ENCODE measurements around the gene VASN. TPM values are rescaled to one million over a fixed set of nuclear protein-coding genes. Genes with fewer than 3 reads are reported as not detected.
"Not testable (repeated sequence)": the region's sequence is repeated elsewhere in the genome, so short reads cannot be mapped to it uniquely, and the experiment has no call there.

The VASN gene
- total RNA-seq, 2 donors from 2014 or later, result 0.11 to 0.29 TPM

GRCh38 chr16:4344300-4344982 is 27.2 kb upstream of the VASN start:
- not testable (repeated sequence) for H3K4me3 Mint-ChIP-seq; H3K9me3 Mint-ChIP-seq; H3K27ac Mint-ChIP-seq; H3K27me3 Mint-ChIP-seq; H3K4me1 Mint-ChIP-seq; ATAC-seq (replicated peaks)
- peaks cover 18% of the 10 kb centered on the region for H3K36me3 Mint-ChIP-seq (ENCODE audit: low read depth)

- peaks cover 15% of the 10 kb centered on the region for H3K36me3 Mint-ChIP-seq (ENCODE audit: low read depth)
- H3K27me3 Mint-ChIP-seq, result no peaks in the 10 kb centered on the region
- H3K27ac Mint-ChIP-seq, result no peak overlapping the region
- H3K9me3 Mint-ChIP-seq, result no peaks in the 10 kb centered on the region
- no peaks in the 10 kb centered on the region for H3K4me1 Mint-ChIP-seq
- no peak for ATAC-seq (replicated peaks)
- no peak overlapping the region for H3K4me3 Mint-ChIP-seq
Measured at GRCh38 chr16:4344983-4345835, 26.4 kb upstream of the VASN start.

GRCh38 chr16:4345836-4346781 is 25.5 kb upstream of the VASN start:
- peak overlapping the region; percentile 23 for H3K27ac Mint-ChIP-seq
- H3K4me3 Mint-ChIP-seq, result no peak overlapping the region
- ATAC-seq (replicated peaks), result no peak
- no peaks in the 10 kb centered on the region for H3K9me3 Mint-ChIP-seq
- H3K36me3 Mint-ChIP-seq (ENCODE audit: low read depth), result peaks cover 15% of the 10 kb centered on the region
- H3K4me1 Mint-ChIP-seq, result no peaks in the 10 kb centered on the region
- H3K27me3 Mint-ChIP-seq, result no peaks in the 10 kb centered on the region

GRCh38 chr16:4347010-4347409 is 24.6 kb upstream of the VASN start:
- H3K27ac Mint-ChIP-seq, result peak overlapping the region; percentile 23
- H3K9me3 Mint-ChIP-seq, result no peaks in the 10 kb centered on the region
- H3K36me3 Mint-ChIP-seq (ENCODE audit: low read depth), result peaks cover 15% of the 10 kb centered on the region
- H3K27me3 Mint-ChIP-seq, result no peaks in the 10 kb centered on the region
- ATAC-seq (replicated peaks), result no peak
- H3K4me3 Mint-ChIP-seq, result no peak overlapping the region
- H3K4me1 Mint-ChIP-seq, result no peaks in the 10 kb centered on the region

- Mint-ChIP-seq H3K36me3 (ENCODE audit: low read depth) (peaks cover 15% of the 10 kb centered on the region), H3K27ac (peak overlapping the region; percentile 23), H3K4me1 (no peaks in the 10 kb centered on the region), H3K27me3 (no peaks in the 10 kb centered on the region), H3K4me3 (no peak overlapping the region), H3K9me3 (no peaks in the 10 kb centered on the region)
- no peak for ATAC-seq (replicated peaks)
Measured at GRCh38 chr16:4347765-4348509, 23.7 kb upstream of the VASN start.

GRCh38 chr16:4349332-4349731 is 22.3 kb upstream of the VASN start:
- Mint-ChIP-seq H3K36me3 (ENCODE audit: low read depth) (peaks cover 18% of the 10 kb centered on the region), H3K27me3 (no peaks in the 10 kb centered on the region), H3K4me1 (no peaks in the 10 kb centered on the region), H3K27ac (no peak overlapping the region), H3K4me3 (no peak overlapping the region), H3K9me3 (no peaks in the 10 kb centered on the region)
- no peak for ATAC-seq (replicated peaks)

GRCh38 chr16:4350365-4350786 is 21.3 kb upstream of the VASN start:
- Mint-ChIP-seq H3K9me3 (no peaks in the 10 kb centered on the region), H3K4me1 (no peaks in the 10 kb centered on the region), H3K36me3 (ENCODE audit: low read depth) (peaks cover 28% of the 10 kb centered on the region), H3K27me3 (no peaks in the 10 kb centered on the region), H3K27ac (peak overlapping the region; percentile 87), H3K4me3 (peak overlapping the region; percentile 87)
- peak; percentile 27 for ATAC-seq (replicated peaks)

- no peaks in the 10 kb centered on the region for H3K27me3 Mint-ChIP-seq
- ATAC-seq (replicated peaks), result peak; percentile 94
- H3K4me1 Mint-ChIP-seq, result no peaks in the 10 kb centered on the region
- H3K4me3 Mint-ChIP-seq, result peak within 1 kb of the TSS; percentile 87
- peak within 1 kb of the TSS; percentile 87 for H3K27ac Mint-ChIP-seq
- H3K36me3 Mint-ChIP-seq (ENCODE audit: low read depth), result peaks cover 28% of the 10 kb centered on the region
- no peaks in the 10 kb centered on the region for H3K9me3 Mint-ChIP-seq
Measured at GRCh38 chr16:4350787-4351659, 20.6 kb upstream of the VASN start, which contains the start of gene PAM16. Gene PAM16, minus strand, starts transcription at chr16:4351321. Its CDS starts 87 bp downstream, at chr16:4351234.

- peak overlapping the region; percentile 87 for H3K4me3 Mint-ChIP-seq
- H3K27me3 Mint-ChIP-seq, result no peaks in the 10 kb centered on the region
- ATAC-seq (replicated peaks), result no peak
Measured at GRCh38 chr16:4351880-4352279, 19.8 kb upstream of the VASN start.

GRCh38 chr16:4352843-4353242 is 18.8 kb upstream of the VASN start:
- Mint-ChIP-seq H3K9me3 (no peaks in the 10 kb centered on the region), H3K27ac (no peak overlapping the region), H3K36me3 (ENCODE audit: low read depth) (peaks cover 40% of the 10 kb centered on the region), H3K4me1 (no peaks in the 10 kb centered on the region), H3K27me3 (no peaks in the 10 kb centered on the region), H3K4me3 (no peak overlapping the region)
- ATAC-seq (replicated peaks), result no peak

More at GRCh38 chr16:4351880-4352279, 19.8 kb upstream of the VASN start:
- Mint-ChIP-seq H3K4me1 (no peaks in the 10 kb centered on the region), H3K9me3 (no peaks in the 10 kb centered on the region), H3K36me3 (ENCODE audit: low read depth) (peaks cover 35% of the 10 kb centered on the region), H3K27ac (peak overlapping the region; percentile 87)

- no peak overlapping the region for H3K4me3 Mint-ChIP-seq
- peak overlapping the region; percentile 21 for H3K27ac Mint-ChIP-seq
- H3K4me1 Mint-ChIP-seq, result no peaks in the 10 kb centered on the region
- H3K36me3 Mint-ChIP-seq (ENCODE audit: low read depth), result peaks cover 40% of the 10 kb centered on the region
- H3K27me3 Mint-ChIP-seq, result no peaks in the 10 kb centered on the region
- no peaks in the 10 kb centered on the region for H3K9me3 Mint-ChIP-seq
- no peak for ATAC-seq (replicated peaks)
Measured at GRCh38 chr16:4353675-4354074, 18.0 kb upstream of the VASN start.

- no peaks in the 10 kb centered on the region for H3K9me3 Mint-ChIP-seq
- peak overlapping the region; percentile 21 for H3K27ac Mint-ChIP-seq
- peaks cover 49% of the 10 kb centered on the region for H3K36me3 Mint-ChIP-seq (ENCODE audit: low read depth)
- H3K27me3 Mint-ChIP-seq, result no peaks in the 10 kb centered on the region
- ATAC-seq (replicated peaks), result no peak
- no peak overlapping the region for H3K4me3 Mint-ChIP-seq
- no peaks in the 10 kb centered on the region for H3K4me1 Mint-ChIP-seq
Measured at GRCh38 chr16:4354512-4355409, 16.9 kb upstream of the VASN start.

Data from activated T-helper 17 cell treated with anti-CD3 and anti-CD28 coated beads, Interleukin-2, amount 50 U/mL, for 72 hours (primary cell).